GOT3 (cell line): ENCODE measurements around the gene ACTR2.
A peak's percentile ranks its signal among the peaks of the same experiment; 100 is the strongest.

Experiments used
- DNase-seq: peaks from one replicate; lab custom pipeline; 2025; ENCODE audit warnings: mixed read lengths; lab: John Stamatoyannopoulos, UW

The ACTR2 gene

DNA sequence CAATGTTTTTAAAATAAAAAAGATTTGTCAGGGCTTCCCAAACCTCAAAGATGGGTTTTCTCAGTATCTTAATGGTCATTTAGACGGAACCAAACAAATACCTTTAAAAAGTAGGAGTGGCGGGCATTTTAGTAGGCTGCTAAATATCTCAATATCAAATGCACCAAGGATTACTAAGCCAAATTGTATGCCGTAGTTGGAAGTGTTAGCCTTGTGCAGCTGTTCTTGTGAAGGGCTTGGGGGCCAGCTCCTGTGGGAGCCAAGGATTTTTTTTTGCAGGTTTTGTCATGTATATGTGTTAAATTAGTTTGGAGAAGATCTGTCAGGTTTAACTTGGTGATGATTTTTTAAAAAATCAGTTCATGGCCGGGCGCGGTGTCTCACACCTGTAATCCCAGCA, 52.1 kb downstream of the ACTR2 start:
- no peak for DNase-seq

DNA sequence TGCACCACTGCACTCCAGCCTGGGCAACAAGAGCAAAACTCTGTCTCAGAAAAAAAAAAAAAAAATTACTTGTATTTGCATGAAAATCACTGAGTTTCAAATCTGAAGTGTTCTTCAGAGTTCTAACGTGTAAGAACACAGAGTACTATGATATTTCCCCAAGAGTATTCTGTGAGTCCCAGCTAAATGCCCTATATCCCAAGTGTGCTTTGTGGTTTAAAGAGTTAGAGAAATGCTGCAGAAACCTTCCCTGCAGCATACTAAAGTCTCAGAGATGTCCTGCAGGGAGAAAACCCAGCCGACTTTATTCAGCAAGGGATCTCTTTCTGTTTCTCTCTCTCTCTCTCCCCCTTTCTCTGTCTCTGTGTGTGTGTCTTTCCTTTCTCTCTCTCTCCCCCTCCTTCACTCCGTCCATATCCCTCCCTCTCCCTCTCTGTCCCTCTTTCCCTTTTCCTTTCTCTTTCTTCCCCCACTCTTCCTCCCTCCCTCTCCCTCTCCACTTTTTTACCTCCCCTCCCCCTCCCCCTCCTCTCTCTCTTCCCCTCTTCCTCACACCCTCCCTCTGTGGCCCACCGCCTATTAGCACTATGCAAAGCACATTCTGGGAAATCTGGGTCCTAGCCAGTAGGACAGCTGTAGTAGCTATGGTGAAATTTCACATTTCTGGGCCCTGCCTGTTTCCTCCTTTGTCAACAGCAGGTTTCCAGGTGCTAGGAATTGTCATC, 54.2 kb downstream of the ACTR2 start:
- DNase-seq: no peak

DNA sequence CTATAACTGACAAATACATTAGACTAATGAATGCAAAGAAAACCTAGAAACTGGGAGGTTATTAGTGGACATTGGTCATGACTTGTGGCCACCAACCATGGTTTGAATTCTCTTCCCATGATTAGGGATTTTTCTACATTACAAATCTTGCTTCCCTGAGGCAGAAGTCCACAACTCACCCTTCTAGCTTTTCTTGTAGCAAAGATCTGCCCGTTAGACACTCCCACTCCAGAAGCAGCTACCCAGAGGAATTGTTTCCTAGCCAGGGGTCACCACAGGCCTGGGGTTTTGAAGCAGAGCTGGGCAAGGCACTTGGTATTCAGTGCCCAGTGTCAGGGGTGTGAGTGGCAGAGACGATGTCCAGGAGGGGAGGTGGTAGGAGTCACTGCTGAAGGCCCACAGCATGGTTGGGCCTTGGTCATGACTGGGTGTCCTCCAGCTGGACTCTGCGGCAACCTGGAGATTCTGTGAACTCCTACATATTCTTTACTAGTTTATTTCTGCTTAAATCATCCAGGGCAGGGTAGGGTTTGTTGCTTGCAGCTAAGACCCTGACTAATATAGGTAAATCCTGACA, 54.9 kb downstream of the ACTR2 start:
- no peak for DNase-seq

DNA sequence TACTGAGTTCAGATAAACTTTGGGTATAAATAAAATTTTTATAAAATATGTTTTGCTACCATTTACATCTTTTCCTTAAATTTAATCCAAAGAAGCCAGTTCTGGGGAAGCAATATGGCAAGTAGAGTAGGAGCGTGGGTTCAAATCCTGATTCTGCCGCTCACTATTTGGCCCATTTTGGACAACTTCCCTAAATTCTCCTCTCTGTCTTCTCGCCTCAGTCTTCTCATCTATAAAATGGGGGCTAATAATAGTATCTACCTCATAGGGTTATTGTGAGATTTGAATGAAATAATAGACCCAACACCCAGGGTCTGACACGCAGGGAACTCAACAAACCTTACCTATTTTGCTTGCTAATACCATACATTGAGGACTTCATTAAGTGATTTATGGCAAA, 59.7 kb downstream of the ACTR2 start:
- DNase-seq: no peak

DNA sequence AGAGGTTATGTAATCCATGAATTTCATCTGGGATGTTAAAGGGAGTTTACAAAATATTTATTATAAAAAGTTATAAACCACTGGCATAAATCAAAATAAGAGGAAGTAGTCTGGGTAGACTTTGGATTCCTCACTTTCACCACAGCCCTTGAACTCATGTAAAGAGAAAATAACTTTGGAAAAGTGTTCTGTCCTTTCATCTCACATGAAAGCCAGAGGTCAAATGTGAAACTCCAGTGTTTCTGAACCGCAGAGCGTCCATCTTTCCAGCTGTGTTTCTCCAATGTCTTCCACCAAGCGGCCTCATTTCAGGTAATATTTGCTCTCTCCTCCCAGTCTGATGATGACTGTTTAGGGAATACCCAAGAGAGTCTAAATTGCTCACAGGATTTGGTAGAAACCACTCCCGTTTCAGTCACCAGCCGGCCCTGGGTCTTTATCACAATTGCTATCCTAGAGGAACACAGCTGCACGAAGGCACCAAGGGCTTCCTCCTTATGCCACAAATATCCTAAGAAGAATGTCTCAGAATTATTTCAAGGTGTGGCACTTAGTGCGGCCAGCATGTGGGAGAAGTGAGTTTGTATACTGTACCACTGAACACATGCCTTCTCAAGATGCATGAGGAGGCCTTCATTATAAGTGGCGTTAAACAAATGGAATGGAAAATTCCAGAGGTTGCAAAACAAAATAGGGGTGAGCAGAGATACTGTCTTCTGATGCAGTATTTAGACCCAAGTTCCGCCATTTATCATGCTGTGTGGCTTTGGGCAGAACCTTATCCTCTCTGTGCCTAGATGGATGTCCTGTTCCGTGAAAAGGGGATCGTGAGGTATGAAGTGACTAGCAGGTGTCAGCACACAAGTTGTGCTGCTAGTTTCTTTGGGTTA, 63.8 kb downstream of the ACTR2 start:
- no peak for DNase-seq

DNA sequence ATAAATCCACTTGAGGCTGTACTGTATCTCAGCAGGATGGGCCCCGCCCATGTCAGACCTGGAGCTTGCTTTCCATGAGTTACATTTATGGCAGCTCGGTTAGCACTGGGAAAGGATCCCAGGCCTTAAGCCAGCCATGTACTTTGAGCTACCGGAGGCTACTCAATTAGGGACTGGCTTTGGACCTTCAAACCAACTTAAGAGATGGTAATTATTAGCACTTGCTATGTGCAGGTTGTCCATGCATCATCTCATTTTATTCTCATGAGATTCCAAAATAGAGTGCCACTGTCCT, 64.4 kb downstream of the ACTR2 start:
- no peak for DNase-seq

DNA sequence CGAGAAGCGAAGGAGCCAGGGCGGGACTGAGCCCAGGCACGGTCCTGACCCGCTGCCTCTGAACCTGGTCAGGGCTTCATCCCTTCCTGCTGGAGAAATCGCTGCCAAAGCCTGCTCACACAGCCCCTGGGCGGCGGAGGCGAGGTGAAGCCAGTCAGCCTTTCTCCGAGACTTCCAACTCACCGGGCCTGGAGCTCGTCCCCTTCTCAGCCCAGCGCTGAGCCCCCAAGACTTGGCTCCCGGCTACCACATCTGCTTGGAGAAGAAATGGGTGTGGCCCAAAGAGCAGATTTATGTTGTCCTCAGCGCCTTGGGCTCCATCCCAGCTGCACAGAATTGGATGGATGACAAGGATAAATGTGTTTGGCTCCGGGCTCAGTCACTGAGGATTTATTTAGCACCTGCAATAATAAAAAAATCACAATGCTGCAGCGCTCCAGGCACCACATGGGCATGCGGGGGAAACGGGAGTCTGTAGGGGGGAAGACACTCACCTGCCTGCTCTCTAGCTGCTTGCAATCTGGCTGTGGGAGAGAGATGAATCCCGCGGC, 64.9 kb downstream of the ACTR2 start:
- DNase-seq: no peak

DNA sequence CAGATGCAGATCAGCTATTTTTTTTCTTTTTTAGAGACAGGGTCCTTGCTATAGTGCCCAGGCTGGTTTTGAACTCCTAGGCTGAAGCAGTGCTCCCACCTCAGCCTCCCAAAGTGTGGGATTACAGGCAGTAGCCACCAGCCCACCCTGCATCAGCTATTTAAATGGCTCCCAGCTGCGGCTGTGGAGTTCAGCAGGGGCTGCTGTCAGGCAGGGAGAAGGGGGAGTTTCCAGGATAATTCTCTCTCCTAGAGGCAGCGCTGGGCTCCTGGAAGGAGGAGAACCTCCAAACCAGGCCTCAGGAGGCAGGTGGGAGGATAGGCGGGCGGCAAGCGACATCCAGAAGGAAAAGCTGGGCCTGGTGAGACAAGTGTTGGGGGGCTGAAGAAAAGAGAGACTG, 65.7 kb downstream of the ACTR2 start:
- no peak for DNase-seq

DNA sequence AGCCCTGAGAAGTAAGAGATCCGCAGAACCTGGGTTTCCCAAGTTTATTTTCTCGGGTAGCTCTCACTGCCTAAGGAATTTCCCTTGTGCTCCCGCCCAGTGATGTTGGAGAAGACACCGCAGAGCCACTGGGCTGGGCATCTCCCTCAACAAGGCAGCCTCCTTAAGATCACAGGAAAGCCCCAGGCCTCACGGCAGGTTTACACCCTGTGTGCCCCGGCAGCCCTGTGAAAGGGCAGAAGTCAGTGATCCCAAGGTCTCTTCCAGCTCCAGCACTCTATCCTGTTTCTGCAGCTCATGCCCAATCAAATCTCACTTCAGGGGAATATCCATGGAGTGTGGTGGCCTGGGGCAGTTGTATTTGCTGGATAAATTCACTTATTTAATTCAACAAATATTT, 66.5 kb downstream of the ACTR2 start:
- DNase-seq: no peak

DNA sequence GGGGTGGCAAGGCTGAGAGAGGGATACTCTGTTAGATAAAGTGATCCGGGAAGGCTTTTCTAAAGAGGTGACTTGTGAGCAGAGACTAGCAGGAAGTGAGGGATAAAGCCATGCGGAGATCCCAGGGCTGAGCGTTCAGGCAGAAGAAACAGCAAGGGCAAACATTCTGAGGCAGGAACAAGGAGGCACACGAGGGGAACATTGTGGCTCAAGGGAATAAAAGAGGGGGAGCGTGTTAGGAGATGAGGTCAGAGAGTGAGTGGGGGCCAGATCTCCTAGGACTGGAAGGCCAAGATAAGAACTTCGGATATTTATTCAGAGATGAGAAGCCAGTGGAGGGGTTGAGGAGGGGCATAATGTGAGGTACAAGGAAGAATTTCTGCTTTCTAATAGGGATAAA, 67.1 kb downstream of the ACTR2 start:
- no peak for DNase-seq

DNA sequence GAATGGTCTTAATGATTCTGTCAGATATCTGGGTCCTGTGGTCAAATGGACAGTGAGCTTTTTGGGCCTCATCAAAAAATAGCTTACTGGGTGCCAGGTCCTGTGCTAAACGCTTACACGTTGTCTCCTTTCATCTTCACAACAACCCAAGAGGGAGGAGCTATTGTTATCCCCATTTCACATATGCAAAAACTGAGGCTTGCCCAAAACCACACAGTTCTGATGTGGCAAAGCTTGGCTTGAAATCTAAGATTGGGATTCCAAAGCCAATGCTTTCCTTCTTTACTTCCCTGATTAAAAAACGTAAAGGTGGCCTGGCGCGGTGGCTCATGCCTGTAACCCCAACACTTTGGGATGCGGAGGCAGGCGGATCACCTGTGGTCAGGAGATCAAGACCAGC, 69.3 kb downstream of the ACTR2 start:
- DNase-seq: no peak

DNA sequence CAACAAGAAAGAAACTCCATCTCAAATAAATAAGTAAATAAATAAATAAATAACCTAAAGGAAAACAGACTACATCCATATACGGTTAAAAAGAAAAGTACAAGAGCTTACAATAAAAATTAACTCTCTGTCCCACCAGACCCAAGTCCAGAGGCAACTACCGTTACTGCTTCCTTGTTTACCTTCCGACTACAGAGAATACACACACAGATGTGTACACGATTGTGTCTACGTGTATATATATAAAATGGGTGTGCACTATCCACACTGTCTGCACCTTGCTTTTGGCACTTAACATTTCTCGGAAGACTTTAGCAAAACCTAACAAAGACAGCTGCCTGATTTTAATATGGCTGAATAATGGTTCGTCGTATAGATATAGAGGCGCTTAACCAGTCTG, 69.9 kb downstream of the ACTR2 start:
- DNase-seq: no peak

DNA sequence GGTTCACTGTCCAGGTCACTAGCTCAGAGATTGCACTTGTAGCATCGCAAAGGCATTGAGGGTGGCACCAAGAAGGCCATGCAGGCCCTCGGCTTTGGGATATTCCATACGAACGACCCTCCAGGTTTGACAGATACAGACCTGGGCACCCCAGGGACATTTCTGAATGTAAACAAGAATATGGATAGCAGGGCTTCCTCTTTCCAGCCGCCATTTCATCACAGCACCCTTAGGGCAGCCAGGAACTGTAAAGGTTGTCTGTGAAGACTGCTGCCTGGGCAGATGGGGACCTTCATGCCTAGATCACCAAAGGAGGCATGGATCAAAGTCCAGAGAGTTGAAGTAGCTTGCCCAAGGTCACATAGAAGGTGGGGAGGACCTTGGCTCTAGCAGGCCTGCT, 70.5 kb downstream of the ACTR2 start:
- no peak for DNase-seq

DNA sequence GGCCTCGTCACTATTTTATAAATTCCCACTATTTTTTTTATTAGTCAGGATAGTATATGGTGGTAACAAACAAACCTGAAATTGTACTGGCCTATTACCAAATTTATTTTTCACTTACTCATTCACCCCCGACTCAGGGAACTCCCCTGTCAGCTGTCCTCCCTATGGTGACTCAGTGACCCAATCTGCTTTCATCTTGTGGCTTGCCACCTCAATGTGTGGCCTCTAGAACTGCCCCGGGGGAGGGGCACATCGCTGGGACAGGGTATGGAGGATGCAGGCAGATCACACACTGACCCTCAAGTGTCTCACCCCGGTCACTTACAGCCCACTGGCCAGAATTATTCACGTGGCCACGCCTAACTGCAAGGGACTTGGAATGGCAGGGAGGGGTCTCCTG, 71.6 kb downstream of the ACTR2 start:
- DNase-seq: no peak

DNA sequence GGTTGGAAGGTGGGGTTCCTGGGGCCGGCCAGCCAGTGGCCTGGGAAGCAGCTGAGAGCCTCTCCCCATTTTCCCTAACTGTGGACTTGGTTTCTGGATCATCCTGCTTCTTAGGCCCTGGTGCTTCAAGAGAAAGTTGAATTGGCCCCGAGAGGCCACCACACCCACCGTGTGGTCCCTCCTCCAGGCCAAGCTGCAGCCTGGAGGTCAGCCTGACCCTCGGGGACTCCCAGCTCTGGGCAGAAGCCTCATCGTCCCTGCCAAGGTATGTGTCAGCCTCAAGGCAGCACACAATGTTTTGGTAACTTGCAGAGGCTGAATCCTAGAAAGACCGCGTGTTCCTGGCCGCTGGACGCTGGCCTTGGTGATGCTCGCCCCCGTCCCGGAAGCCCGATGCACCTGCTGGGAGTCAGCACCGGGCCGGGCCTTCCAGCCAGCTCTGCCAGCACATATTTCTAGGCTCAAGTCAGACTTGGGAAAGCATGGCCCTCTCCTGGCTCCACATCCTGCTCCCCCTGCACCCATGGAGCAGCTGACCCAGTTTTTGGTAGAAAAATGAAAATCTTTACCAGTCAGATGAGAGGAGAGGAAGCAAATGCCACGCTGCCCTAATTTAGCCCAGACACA, 72.6 kb downstream of the ACTR2 start:
- peak; percentile 37 for DNase-seq

DNA sequence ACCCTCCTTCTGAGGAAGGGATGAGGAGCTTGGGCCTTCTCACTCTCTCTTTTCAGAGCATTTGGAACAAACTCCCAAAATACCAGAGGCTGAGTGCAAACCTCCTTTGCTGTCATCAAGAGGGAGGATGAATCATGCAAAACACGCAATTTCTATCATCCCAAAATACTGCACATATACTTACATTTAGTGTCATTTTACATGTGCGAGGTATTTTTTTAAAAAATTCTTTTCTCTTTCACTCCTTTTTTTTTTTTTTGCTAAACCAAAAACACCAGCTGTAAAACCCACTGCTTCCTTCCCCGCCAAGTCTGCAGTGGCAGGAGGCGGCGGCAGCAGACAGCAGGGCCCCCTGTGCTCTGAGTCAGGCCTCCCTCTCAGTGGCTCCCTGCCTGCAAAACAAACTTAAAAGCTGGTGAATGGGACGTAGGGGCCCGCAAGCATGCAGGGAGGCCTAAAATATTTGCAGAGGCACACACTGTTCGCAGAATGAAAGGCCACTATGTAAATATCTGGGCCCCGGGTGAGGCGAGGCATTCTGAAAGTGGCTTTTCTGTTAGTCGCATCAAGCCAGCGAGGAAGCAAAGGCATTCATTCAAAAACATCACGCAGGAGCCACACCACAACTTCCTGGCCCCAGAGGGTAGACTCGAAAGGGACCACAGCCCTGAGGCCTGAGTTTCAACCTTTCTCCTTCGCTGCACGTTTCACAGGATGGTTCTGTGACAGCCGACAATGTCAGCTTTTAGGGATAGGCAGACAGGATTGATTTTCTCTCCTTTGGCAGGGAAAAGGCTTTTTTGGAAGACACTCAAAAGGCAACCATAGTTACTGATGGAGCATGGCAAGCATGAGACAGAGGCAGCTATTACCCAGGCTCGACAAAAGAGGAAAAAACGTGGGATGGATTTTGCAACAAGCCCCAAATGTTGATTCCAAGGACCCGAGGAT, 73.4 kb downstream of the ACTR2 start:
- DNase-seq: no peak

DNA sequence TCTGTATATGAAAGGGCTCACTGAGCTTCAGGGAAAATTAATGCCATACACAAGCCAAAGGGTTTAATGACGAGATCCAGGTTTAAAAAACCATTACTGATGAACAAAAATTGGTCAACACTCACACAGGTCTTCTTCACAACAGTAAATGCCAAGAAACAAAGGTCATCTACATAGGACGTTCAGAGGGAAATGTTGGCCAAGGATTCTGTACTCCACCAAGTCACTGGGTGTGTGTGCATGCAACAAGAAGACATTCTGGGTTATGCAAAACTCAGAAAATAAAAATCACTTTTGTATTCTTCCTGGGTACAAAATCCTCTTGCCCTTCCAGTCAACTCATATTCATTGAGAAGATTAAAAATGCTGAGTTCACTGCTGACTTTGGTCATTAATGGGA, 78.3 kb downstream of the ACTR2 start:
- DNase-seq: no peak

DNA sequence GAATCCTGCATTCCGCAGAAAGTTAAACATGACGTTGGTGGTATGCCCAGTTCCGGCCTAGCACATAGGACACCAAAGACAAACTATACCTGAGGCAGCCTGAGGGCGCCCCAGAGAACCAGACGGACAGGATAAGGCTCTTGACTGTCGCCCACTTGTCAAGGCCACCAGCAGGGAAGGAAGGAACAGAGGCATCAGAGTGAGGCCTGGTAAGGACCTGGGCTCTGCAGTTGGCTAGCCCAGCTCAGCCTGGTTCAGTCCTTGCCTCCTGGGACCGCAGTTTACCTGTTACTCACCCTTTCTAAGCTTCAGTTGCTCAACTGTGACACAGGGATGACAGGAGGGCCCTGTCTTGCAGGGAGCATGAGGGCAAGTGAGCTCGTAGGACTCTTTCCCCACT, 82.1 kb downstream of the ACTR2 start:
- DNase-seq: no peak

DNA sequence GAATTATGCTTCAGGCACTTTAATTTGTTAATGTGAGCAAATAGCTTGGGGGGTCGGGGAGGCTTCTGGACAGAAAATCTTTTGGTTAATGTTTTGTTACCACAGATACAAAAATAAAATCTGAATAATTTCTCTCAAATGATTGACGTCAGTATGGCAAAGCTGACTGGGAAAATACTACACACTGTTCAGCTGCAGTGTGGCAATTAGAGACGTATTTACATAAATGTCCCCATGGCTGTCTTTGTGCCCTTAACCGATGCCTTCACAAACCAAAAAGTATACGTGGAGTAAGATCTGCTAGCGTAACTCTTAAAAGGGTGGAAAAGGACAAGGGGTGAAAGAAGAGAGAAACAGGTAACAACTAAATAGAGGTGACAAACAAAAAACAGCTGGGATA, 83.4 kb downstream of the ACTR2 start:
- no peak for DNase-seq

DNA sequence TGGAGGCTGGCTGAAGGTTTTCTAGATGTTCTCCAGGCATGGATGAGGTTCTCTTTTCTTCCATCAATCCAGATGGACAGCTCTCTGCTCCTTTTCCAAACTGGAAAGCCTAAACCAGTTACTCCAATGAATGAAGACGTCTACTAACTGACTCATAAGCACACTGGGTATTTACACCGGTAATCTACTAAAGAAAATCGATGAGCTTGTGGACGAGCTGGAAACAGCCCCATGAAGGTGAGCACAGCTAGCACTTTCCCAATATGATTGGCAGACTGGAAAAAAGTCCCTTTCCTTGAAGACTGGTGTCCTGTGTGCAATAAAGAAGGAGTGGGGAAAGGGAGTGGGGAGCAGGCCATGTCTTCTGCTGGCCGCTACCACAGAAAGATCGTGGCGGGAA, 84.0 kb downstream of the ACTR2 start:
- no peak for DNase-seq

DNA sequence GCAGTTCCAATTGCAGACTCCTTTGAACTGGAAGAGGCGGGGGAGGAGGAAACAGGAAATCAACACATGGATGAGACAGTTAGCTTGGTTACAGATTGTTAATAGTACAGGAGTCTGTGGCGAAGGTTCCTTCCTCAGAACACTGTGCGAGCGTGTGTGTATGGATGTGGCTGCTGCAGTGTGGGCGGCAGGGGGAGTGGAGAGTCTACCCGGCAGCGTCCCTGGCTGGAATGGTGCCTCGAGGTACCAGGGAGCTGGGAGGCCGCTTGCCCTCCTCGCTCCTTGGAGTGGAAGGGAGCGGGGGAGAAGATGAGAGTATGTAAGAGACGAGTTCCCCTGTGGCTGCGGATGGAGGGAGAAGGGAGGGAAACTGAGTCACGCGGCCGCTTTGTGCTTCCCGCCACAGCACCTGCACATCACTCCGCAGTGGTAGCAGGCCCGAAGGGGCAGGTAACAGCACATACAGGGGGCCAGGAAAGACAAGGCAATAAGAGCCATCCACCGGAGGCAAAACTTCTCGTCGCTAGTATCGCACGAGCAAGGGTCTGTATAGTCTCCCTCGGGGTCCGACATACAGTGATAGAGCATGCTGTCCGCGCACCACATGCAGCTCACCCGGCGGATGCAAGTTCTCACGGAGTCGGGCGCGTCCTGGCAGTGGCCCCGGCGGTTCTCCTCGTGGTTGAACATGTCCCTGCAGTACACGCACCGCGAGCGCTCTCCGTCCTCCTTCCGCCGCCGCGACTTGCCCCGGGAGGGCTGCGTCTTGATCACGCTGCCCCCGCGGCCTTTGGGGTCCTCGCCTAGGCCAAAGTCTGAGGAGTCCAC, 85.7 kb downstream of the ACTR2 start:
- DNase-seq: no peak
